Measurements from ENCODE around the gene SLC35E1.
"Not testable (repeated sequence)": the region's sequence is repeated elsewhere in the genome, so short reads cannot be mapped to it uniquely, and the experiment has no call there.

SLC35E1 gene

GRCh38 chr19:16581145-16581970 is 9.1 kb upstream of the SLC35E1 start:
- DNase-seq (ENCODE audit: low read depth), result no peak

- DNase-seq (ENCODE audit: low read depth), result no peak
Observed at GRCh38 chr19:16579381-16579780, 7.2 kb upstream of the SLC35E1 start.

- DNase-seq (ENCODE audit: low read depth), result no peak
Observed at GRCh38 chr19:16577531-16577985, 5.3 kb upstream of the SLC35E1 start.

GRCh38 chr19:16576690-16577530 is 4.7 kb upstream of the SLC35E1 start:
- DNase-seq (ENCODE audit: low read depth), result no peak

GRCh38 chr19:16575861-16576689 is 3.9 kb upstream of the SLC35E1 start:
- DNase-seq (ENCODE audit: low read depth), result no peak

- no peak for DNase-seq (ENCODE audit: low read depth)
Observed at GRCh38 chr19:16575282-16575681, 3.1 kb upstream of the SLC35E1 start.

- no peak for DNase-seq (ENCODE audit: low read depth)
Observed at GRCh38 chr19:16573925-16574324, 1.7 kb upstream of the SLC35E1 start.

GRCh38 chr19:16573296-16573695 is 1.1 kb upstream of the SLC35E1 start:
- no peak for DNase-seq (ENCODE audit: low read depth)

GRCh38 chr19:16571822-16572331 is 338 bp downstream of the SLC35E1 start:
- DNase-seq (ENCODE audit: low read depth), result no peak

- DNase-seq (ENCODE audit: low read depth), result no peak
Observed at GRCh38 chr19:16571283-16571682, 932 bp downstream of the SLC35E1 start.

GRCh38 chr19:16569609-16570320 is 2.5 kb downstream of the SLC35E1 start:
- DNase-seq (ENCODE audit: low read depth), result no peak

GRCh38 chr19:16566702-16567101 is 5.5 kb downstream of the SLC35E1 start:
- no peak for DNase-seq (ENCODE audit: low read depth)

GRCh38 chr19:16566161-16566560 is 6.1 kb downstream of the SLC35E1 start:
- peak; percentile 66 for DNase-seq (ENCODE audit: low read depth)

- no peak for DNase-seq (ENCODE audit: low read depth)
Observed at GRCh38 chr19:16564842-16565241, 7.4 kb downstream of the SLC35E1 start.

- DNase-seq (ENCODE audit: low read depth), result no peak
Observed at GRCh38 chr19:16562608-16563025, 9.6 kb downstream of the SLC35E1 start.

- no peak for DNase-seq (ENCODE audit: low read depth)
Observed at GRCh38 chr19:16561382-16561781, 10.8 kb downstream of the SLC35E1 start.

GRCh38 chr19:16559780-16560276 is 12.4 kb downstream of the SLC35E1 start:
- no peak for DNase-seq (ENCODE audit: low read depth)

GRCh38 chr19:16554776-16555175 is 17.4 kb downstream of the SLC35E1 start:
- no peak for DNase-seq (ENCODE audit: low read depth)

- not testable (repeated sequence) for DNase-seq (ENCODE audit: low read depth)
Observed at GRCh38 chr19:16551902-16552301, 20.3 kb downstream of the SLC35E1 start.

GRCh38 chr19:16548956-16549355 is 23.3 kb downstream of the SLC35E1 start:
- no peak for DNase-seq (ENCODE audit: low read depth)
